NOMO-1 treated with DMSO at 0.1 percent for 48 hours (cell line): ENCODE results near the gene TWSG1.
"Not testable (repeated sequence)": the region's sequence is repeated elsewhere in the genome, so short reads cannot be mapped to it uniquely, and the experiment has no call there.

Source experiments
- DNase-seq: peaks from one replicate; lab custom pipeline; 2025; ENCODE audit not compliant: unreplicated experiment; lab: John Stamatoyannopoulos, UW

Gene TWSG1

GRCh38 chr18:9334973-9335696 is 562 bp downstream of the TWSG1 start:
- DNase-seq, result no peak

- no peak for DNase-seq
Measured at GRCh38 chr18:9335697-9336045, 1.1 kb downstream of the TWSG1 start.

- DNase-seq, result no peak
Measured at GRCh38 chr18:9336827-9337226, 2.3 kb downstream of the TWSG1 start.

GRCh38 chr18:9337873-9338272 is 3.3 kb downstream of the TWSG1 start:
- DNase-seq, result peak; percentile 78

- no peak for DNase-seq
Measured at GRCh38 chr18:9340472-9340871, 5.9 kb downstream of the TWSG1 start.

- DNase-seq, result no peak
Measured at GRCh38 chr18:9343577-9343976, 9.0 kb downstream of the TWSG1 start.

GRCh38 chr18:9346775-9347174 is 12.2 kb downstream of the TWSG1 start:
- no peak for DNase-seq

- DNase-seq, result no peak
Measured at GRCh38 chr18:9348079-9348671, 13.6 kb downstream of the TWSG1 start.

- no peak for DNase-seq
Measured at GRCh38 chr18:9348766-9349165, 14.2 kb downstream of the TWSG1 start.

- DNase-seq, result peak; percentile 83
Measured at GRCh38 chr18:9353596-9353995, 19.0 kb downstream of the TWSG1 start.

- peak; percentile 10 for DNase-seq
Measured at GRCh38 chr18:9354256-9354655, 19.7 kb downstream of the TWSG1 start.

GRCh38 chr18:9356976-9357375 is 22.4 kb downstream of the TWSG1 start:
- no peak for DNase-seq

GRCh38 chr18:9359796-9360195 is 25.2 kb downstream of the TWSG1 start:
- DNase-seq, result no peak

- DNase-seq, result no peak
Measured at GRCh38 chr18:9361191-9361590, 26.6 kb downstream of the TWSG1 start.

- DNase-seq, result no peak
Measured at GRCh38 chr18:9362869-9363268, 28.3 kb downstream of the TWSG1 start.

- DNase-seq, result no peak
Measured at GRCh38 chr18:9364242-9364641, 29.7 kb downstream of the TWSG1 start.

GRCh38 chr18:9365406-9365805 is 30.8 kb downstream of the TWSG1 start:
- DNase-seq, result no peak

- DNase-seq, result no peak
Measured at GRCh38 chr18:9366126-9366714, 31.6 kb downstream of the TWSG1 start.

- not testable (repeated sequence) for DNase-seq
Measured at GRCh38 chr18:9373254-9373653, 38.7 kb downstream of the TWSG1 start.

- no peak for DNase-seq
Measured at GRCh38 chr18:9379118-9379517, 44.5 kb downstream of the TWSG1 start.

- DNase-seq, result no peak
Measured at GRCh38 chr18:9380101-9380500, 45.5 kb downstream of the TWSG1 start.

GRCh38 chr18:9380621-9381395 is 46.2 kb downstream of the TWSG1 start:
- DNase-seq, result no peak
